Effector memory CD4-positive, alpha-beta T cell (primary cell): ENCODE data around the gene TNFRSF8.

Experiments used
- DNase-seq, 3 donors: peaks; one replicate each; pipeline ENCODE4 v3.0.0-alpha.2; 2020
- H3K27ac ChIP-seq: 2 replicates; pipeline ENCODE4 v1.7.0; 2013; ENCODE audit warnings: mild to moderate bottlenecking, low read length, moderate library complexity; ENCODE audit not compliant: insufficient read depth, poor library complexity, severe bottlenecking
- H3K27me3 ChIP-seq: replicated peaks from 2 replicates; pipeline ENCODE4 v1.7.0; 2013; ENCODE audit warnings: mild to moderate bottlenecking, low read length; ENCODE audit not compliant: insufficient read depth, control insufficient read depth, poor library complexity, severe bottlenecking
- H3K36me3 ChIP-seq: 2 replicates; pipeline ENCODE4 v1.7.0; 2013; ENCODE audit warnings: mild to moderate bottlenecking, low read length, moderate library complexity; ENCODE audit not compliant: control insufficient read depth, insufficient read depth
- H3K4me1 ChIP-seq: 2 replicates; pipeline ENCODE4 v1.7.0; 2013; ENCODE audit warnings: low read length, mild to moderate bottlenecking; ENCODE audit not compliant: control insufficient read depth, insufficient read depth, poor library complexity, severe bottlenecking
- H3K4me3 ChIP-seq: 2 replicates; pipeline ENCODE4 v1.7.0; 2013; ENCODE audit warnings: low read length, low read depth, mild to moderate bottlenecking; ENCODE audit not compliant: insufficient read depth, poor library complexity, severe bottlenecking
- H3K9me3 ChIP-seq: 2 replicates; pipeline ENCODE4 v1.7.0; 2013; ENCODE audit warnings: mild to moderate bottlenecking, low read length, moderate library complexity; ENCODE audit not compliant: control insufficient read depth

TNFRSF8 gene

GRCh38 chr1:12128120-12128519, 65.0 kb downstream of the TNFRSF8 start:
- Histone ChIP-seq H3K36me3 (no peaks in the 10 kb centered on the region), H3K27me3 (no peaks in the 10 kb centered on the region), H3K9me3 (no peaks in the 10 kb centered on the region), H3K4me3 (no peak overlapping the region), H3K4me1 (peaks cover 35% of the 10 kb centered on the region), H3K27ac (no peak overlapping the region)
- DNase-seq: no peak

GRCh38 chr1:12129624-12130023, 66.5 kb downstream of the TNFRSF8 start:
- DNase-seq: no peak
- Histone ChIP-seq H3K27ac (no peak overlapping the region), H3K36me3 (no peaks in the 10 kb centered on the region), H3K9me3 (no peaks in the 10 kb centered on the region), H3K4me1 (peaks cover 38% of the 10 kb centered on the region), H3K4me3 (no peak overlapping the region), H3K27me3 (no peaks in the 10 kb centered on the region)

DNA sequence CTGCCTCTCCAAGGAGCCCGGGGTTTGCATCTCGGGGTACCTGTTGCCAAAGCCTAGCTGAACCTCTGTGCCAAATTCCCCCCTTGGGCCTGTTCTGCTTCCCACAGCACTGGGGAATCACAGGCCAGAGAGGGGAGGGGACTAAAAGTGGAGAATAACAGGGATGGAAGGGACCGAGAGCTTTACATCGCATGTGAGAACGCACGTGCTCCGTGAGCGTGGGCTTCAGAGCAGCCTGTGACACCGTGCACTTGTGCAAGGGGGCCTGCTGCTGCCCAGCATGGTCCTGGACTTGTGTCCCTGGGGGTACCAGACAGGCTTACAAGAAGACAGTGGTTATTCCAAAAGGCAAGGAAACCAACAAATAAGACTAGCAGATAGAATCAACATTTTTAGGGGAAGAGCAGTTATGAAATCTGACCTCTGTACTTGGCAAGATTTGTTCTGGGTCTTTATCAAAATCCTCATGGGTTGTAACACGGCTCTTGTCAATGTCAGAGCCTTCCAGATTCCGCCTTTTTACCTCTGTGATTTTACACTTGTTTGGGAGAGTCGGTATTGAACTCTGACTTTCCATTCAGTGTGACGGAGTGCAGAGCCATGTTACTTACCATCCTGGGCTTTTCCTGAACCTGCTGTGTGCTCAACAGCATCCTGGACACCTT, 67.5 kb downstream of the TNFRSF8 start:
- H3K36me3 ChIP-seq: no peaks in the 10 kb centered on the region
- H3K27ac ChIP-seq: no peak overlapping the region
- peaks cover 30% of the 10 kb centered on the region for H3K4me1 ChIP-seq
- no peak overlapping the region for H3K4me3 ChIP-seq
- DNase-seq: no peak
- no peaks in the 10 kb centered on the region for H3K27me3 ChIP-seq
- H3K9me3 ChIP-seq: no peaks in the 10 kb centered on the region

DNA sequence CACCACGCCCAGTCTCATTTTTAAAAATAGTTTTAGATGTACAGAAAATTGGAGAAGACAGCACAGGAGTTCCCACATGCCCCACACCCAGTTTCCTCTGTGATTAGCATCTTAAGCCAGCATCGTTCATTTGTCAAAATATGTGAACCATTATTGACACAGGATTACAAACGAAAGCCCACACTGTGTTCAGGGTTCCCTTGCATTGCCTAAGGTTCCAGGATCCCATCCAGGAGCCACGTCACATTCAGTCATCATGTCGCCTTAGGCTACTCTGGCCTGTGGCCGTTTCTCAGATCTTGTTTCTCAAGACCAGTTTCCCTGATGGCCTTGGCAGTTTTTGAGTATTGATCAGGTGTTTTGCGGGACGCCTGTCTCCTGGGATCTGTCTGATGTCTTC, 69.0 kb downstream of the TNFRSF8 start:
- no peaks in the 10 kb centered on the region for H3K27me3 ChIP-seq
- H3K27ac ChIP-seq: peak overlapping the region; percentile 65
- H3K4me1 ChIP-seq: peaks cover 23% of the 10 kb centered on the region
- no peak for DNase-seq
- H3K9me3 ChIP-seq: no peaks in the 10 kb centered on the region
- no peak overlapping the region for H3K4me3 ChIP-seq
- H3K36me3 ChIP-seq: no peaks in the 10 kb centered on the region

DNA sequence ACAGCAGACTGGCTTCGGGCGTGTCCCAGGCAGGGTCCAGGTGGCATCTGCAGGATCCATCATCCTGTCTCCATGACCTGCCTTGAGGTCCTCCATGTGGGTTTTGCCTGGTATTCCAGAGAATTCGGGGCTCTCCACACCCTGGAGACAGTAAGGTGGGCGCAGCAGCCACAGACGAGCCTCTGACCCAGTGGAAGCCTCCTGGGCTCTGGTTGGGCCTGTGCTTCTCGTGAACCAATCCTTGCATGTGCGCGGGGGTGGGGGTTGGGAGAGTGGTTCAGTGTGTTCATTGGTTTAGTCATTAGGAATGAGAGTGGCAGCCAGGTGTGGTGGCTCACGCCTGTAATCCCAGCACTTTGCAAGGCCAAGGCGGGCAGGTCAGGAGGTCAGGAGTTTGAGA, 71.6 kb downstream of the TNFRSF8 start:
- Histone ChIP-seq H3K36me3 (no peaks in the 10 kb centered on the region), H3K4me3 (no peak overlapping the region), H3K27ac (no peak overlapping the region), H3K9me3 (no peaks in the 10 kb centered on the region), H3K27me3 (no peaks in the 10 kb centered on the region), H3K4me1 (peaks cover 23% of the 10 kb centered on the region)
- DNase-seq: no peak

DNA sequence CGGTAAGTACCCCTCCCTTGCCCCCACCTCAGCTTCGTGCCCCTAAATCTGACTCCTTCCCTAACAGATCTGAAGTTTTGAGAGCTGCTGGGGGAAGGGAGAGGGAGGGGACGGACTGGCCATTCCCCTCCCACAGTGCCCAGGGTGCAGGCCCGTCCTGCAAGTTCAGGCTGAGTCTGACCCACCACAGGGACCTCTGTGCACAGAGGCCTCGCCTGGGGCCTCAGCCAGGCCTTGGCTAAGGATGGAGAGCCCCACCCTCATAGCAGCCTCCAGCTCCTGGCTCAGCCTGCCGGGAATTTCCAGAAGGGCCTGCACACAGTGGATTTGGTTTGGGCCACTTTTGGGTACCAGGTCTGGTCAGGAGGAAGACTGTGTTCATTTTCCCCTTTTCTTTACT, 72.5 kb downstream of the TNFRSF8 start:
- no peaks in the 10 kb centered on the region for H3K9me3 ChIP-seq
- H3K27ac ChIP-seq: no peak overlapping the region
- H3K4me1 ChIP-seq: peaks cover 20% of the 10 kb centered on the region
- no peaks in the 10 kb centered on the region for H3K36me3 ChIP-seq
- DNase-seq: no peak
- no peak overlapping the region for H3K4me3 ChIP-seq
- H3K27me3 ChIP-seq: no peaks in the 10 kb centered on the region

GRCh38 chr1:12136916-12137610, 74.0 kb downstream of the TNFRSF8 start:
- no peak for DNase-seq
- Histone ChIP-seq H3K27ac (no peak overlapping the region), H3K36me3 (no peaks in the 10 kb centered on the region), H3K4me1 (peaks cover 9% of the 10 kb centered on the region), H3K27me3 (no peaks in the 10 kb centered on the region), H3K4me3 (no peak overlapping the region), H3K9me3 (no peaks in the 10 kb centered on the region)

DNA sequence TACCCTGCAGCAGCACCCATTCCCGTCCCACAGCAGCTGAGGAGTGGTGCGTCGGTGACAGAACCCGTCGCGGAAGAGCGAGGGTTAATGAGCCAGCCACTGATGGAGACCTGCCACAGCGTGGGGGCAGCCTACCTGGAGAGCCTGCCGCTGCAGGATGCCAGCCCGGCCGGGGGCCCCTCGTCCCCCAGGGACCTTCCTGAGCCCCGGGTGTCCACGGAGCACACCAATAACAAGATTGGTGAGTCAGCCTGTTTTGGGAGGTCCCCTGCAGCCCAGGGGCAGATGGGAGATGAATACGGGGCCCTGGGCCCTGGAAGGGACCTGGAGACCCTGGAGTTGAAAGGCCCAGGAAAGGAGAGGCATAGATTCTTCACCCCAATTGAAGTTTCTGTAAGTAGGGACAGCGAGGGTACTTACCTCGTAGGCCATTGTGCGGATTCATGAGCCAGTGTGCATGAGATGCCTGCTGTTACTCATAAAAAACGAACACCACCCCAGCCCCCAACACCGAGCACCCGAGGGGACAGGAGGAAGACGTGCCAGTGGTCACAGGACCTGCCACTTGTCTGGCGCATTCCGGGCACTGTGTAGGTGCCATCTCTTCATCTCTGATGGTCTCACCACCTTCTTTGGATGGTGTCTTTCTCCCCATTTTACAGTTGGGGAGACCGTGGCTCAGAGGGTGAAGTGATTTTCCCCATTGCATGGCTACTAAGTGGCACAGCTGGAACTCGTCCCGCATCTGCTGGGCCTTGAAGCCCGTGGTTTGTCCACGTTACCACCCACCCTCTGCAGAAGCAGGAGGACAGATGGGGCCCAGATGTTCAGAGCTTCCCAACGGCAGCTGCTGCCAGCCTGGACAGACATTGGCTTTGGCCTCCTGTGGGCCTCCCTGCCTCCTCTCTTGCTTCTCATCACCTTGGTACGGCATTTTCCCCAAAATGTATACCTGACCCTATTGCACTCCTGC, 75.4 kb downstream of the TNFRSF8 start:
- H3K27ac ChIP-seq: no peak overlapping the region
- H3K4me3 ChIP-seq: no peak overlapping the region
- H3K9me3 ChIP-seq: no peaks in the 10 kb centered on the region
- H3K36me3 ChIP-seq: no peaks in the 10 kb centered on the region
- H3K4me1 ChIP-seq: peaks cover 10% of the 10 kb centered on the region
- no peak for DNase-seq
- no peaks in the 10 kb centered on the region for H3K27me3 ChIP-seq

DNA sequence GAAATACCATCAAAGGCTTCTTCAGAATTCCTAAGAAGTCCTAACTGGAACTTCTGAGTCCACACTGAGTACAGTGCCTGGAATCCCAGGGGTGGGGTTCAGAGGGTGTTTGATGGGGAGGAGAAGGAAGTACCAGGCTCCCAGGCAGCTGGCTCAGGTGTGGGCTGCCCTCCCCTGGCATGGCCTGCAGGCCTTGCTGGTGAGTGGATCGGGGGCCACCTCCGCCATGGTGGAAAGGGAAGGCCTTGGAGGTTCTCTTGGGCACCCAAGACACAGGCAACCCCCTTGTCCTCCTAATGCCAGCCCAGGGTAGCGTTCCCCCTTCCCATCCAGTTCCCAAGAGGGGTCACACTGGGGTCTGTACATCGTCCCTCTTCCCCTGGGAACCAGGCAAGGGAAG, 76.9 kb downstream of the TNFRSF8 start:
- Histone ChIP-seq H3K4me1 (peaks cover 21% of the 10 kb centered on the region), H3K27me3 (no peaks in the 10 kb centered on the region), H3K27ac (no peak overlapping the region), H3K36me3 (no peaks in the 10 kb centered on the region), H3K9me3 (no peaks in the 10 kb centered on the region), H3K4me3 (no peak overlapping the region)
- no peak for DNase-seq
